ENCODE data around the gene ZNF516.

The ZNF516 gene

DNA sequence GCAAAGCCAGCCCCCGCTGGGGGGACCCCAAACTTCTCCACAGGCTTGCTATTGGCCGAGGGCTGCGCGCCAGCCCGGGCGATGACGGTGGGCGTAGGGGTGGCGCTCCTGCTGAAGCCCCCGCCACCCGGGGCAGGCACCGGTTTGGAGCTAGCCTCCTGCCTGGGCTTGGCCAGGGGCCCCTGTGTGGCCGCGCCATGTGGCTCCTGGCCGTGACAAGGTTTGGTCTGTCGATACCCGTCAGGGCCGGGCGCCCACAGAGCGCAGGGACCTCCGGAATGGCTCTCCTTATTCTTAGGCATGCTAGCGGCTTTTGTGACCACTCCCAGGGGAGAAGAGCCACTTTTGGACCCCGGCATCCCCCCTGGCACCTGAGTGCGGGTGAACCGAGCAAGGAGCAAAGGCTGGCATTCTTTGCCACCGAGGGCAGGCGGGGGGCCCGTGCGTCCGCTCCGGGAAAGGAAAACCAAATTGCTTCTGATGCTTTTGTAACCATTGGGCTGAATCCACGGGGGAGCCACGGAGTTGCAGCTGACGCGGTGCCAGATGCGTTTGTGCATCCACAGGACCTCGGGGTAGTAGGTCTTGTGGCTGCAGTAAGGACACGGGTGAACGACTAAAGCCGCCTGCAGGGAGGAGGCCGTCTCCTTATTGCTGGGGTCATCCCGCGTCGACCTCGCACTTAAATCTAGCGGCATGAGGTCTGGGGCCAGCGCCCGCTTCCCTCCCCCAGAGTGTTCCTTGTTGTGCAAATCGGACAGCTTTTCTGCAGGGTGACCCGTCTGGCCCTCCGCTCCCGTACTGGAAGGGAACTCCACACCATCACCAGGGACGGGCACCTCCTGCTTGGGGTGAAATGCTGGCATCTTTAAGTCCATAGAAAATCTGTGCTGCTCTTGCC, 115.6 kb downstream of the ZNF516 start:
- no peak for DNase-seq (ENCODE audit: low spot score)

DNA sequence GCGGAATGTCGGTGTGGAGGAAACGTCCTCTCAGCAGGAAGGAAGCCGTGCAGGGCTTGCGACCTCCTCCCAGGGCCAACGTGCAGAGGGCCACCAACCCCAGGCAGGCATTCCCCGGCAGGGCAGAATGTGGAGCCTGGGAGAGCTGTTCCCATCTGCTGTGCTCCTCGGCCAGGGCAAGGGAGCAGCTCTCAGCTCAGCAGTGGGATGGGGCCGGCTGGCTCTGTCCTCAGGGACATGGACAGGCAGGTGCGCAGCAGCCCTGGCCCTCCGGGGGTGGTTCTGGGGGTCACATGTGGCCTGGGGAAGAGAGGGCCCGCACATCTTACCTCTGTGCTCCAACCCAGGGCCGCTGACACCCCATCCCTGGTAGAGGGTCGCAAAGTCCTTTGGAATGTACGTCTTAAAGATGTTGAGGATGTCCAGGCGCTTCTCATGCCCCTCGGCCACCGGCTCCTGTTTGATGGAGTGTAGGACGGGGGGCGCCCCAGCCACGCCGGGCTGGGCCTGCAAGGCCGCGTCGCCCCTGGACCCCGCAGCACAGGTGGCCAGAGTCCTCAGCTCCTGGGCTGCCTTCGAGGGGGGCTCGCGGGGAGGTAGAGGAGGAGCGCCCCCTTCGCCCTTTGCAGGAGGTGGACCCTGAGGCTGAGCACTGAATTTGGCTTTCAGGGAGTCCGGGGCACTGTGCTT, 116.4 kb downstream of the ZNF516 start:
- no peak for DNase-seq (ENCODE audit: low spot score)

DNA sequence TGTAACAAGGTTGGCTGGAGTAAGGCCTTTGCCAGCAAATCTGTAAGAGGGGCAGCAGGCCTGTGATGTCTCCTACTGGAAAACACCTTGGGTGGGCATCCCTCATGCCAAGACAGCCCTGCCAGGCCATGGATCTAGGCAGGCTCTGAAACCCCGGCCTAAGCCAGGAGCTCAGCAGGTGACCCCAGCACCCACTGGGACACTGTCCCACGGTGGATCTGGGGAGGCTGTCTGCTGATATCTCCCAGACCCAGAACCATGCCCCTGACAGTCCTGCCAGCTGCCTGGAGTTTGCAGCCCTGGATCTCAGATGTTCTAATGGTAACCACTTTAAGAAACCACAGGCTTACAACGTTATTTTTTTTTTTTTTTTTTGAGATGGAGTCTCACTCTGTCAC, 117.7 kb downstream of the ZNF516 start:
- DNase-seq (ENCODE audit: low spot score): no peak

DNA sequence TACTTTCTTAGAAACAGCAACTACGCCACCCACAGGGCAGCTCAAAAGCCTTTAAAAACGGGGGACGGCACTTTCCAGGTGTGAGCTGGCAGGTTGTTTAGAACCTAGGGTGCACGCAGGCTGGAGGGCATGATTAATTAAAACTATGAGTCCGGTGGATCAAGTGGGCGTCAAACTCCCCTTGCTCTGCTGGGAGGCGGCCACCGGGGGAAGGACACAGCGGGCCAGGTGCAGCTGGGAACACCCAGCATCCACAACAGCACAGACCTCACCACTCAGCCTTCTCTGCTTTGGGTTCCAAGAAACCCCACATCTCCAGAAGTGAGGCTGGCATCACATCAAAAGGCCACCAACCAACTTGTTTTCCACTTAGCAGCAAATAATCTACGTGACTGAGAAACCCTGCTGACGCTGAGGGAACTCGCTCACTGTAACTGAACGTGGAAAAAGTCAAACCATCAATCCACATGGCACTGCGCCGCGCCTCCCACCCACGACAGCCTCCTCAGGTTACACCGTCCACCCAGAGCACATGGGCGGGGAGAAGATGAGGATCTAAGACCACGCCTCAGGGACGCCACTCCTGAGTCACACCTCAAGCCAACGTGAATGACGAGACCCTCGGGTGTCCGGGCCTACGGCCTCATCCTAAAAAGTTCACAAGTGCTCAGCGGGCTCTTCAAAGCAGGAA, 118.2 kb downstream of the ZNF516 start:
- DNase-seq (ENCODE audit: low spot score): no peak

DNA sequence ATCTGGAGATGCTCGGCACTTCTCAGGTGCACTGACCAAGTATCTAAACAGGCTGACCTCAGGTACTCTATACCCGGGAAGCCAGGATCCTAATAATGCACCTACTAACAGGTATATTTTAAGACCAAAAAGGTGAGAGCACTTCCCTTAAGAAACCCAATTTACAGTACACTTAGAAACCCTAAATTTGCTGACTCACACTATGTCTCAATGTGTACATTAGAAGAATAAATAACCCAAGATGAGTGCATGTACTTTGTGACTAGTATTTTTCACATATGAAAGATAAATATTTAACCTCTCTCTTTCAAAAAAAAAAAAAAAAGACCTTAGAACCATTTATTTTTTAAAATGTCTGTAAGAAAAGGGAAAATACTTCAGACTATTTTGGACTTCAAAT, 118.8 kb downstream of the ZNF516 start:
- no peak for DNase-seq (ENCODE audit: low spot score)

DNA sequence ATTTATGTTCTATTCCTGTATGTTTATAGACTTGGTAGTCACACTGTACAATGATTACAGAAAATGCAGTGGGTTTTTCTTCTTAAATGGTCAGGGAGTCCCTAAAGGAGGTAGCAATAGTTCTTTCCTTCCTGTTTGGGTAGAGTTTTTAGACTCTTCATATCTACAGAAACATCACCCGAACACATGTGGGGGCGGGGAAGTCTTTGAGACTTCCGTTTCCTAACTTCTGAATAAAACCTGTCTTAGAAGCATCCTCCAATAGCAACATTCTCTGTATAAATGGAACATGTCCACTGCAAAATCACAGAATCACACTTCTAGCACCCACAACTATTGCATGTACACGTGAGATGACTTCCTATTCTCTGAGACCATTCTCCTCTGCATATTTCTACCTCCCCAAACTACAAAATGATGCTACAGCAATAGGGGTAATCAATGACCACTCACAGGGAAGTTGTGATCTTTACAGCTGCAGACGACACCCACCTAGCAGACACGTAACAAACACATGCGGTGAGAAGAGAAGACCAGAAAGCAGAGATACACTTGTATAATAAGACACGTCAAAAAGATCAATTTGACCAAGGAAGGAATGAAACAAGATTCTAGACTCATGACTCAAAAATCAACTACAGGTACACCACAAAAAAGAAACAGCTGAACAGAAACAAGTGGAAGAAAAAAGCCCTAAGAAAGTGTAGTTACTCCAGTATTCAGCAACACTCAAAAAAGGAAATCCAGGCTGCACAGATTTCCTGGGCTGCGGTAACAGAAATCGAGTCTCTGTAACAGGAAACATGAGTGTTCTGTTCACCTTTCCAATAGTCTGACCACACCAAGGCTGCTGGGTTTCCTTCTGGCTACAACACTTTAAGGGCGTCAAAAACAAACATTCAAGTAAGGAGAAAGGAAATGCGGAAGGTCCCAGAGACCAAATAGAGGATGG, 120.4 kb downstream of the ZNF516 start:
- no peak for DNase-seq (ENCODE audit: low spot score)

DNA sequence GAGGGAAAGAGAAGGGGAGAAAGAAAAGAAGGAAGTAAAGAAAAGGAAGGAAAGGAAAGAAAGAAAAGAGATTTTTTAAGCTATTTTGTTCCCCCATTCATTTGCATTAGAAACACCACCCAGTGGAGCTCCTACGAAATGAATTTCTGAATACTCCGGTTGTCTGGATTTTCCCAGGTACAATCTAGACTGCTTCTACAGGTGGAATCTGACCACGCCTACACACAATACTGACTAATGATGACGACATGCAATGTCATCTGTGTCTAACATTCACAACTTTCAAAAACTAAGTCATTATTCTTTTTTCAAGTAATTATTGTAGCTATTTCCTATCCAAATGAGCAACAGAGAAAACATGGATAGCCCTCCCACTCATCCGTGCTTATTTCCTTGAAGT, 121.7 kb downstream of the ZNF516 start:
- no peak for DNase-seq (ENCODE audit: low spot score)

DNA sequence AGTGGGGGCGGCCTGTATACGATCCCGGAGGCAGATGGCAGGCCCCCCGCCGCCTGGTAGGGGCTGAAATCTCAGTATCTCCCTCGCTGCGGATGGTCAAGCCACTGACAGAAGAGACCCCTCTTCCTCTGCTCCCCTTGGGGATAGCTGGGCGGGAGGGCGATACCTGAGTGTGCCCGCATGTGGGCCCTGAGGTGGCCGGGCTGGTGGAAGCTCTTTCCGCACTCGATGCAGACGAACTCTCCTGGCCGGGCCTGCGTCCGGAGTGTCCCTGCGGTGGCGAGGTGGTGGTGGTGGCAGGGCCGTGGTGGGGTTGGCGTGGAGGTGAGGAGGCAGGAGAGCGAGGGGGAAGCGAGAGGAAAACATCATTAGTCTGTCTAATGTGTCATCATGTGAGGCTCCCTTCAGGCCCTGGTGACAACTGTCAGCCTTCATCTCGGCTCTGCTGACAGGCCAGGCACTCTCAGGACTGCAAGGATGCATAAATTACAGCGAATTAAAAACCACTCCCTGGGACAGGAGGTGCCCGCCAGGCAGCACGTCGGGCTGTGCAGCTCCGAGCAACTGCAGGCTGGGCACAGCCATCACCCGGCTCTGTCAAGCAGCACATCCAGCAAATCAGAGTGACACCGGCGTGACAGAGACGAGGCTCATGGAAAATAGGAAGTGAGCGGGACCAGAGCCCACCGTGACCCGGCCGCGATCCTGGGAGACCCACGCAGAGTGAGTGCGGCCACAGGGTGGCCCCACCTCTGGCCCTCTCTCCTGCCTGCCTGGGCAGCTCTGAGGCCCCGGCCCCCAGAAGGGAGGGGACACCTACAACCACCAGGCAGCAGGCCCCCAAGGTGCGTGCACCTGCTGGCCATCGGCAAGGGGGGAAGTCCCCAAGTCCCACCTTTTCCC, 123.5 kb downstream of the ZNF516 start:
- no peak for DNase-seq (ENCODE audit: low spot score)

DNA sequence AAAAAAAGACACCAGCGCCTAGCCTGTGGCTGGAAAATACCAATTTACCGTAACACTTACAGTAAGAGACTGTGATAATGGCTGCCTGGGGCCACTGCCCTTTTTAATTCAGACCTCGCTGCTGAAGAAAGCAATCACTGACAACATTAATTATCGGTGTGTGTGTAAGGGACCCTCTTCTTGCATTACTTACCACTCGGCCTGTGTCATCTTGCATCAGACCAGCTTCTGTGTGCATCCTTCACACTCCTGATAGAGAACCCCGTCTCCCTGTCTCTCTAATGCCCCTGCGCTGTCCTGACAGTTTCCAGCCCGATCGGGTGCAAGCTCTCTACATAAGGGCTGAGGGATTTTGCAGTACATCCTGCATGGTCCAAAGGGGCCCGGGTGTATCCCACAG, 124.4 kb downstream of the ZNF516 start:
- DNase-seq (ENCODE audit: low spot score): no peak

DNA sequence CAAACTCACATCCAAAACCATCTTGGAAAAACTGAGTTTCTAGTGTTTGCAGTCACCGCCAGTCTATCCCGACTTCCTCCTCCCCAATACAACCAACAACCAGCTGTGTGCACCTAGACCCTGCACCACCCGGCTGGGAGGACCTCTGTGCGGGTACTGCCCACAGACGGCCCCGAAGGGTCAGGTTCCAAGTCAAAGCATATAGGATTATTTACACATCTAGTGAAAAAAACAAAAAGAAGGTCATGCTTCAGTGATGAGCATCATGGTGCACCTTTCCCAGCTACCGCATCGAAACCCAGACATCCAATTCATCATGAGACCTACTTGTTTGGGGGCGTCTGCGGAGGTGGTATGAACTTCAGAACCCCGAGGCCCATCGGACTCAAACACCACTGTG, 124.8 kb downstream of the ZNF516 start:
- no peak for DNase-seq (ENCODE audit: low spot score)

DNA sequence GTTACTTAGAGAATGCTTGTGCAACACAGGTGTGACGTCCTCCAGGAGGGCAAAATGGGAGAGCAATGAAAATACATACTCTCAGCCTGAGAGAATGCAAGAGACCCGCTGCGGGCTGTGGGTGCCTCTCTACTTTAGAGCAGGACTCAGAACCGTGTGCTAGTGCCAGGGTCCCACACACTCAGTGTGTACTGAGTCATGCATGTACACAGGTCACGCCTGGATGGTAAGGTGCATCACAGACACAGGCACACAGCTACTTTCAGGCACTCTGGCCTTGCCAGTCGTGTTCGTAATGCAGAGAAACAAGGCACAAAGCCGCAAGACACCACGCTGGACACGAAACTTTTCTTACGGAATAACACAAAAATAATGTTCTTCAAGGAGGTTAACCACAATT, 125.3 kb downstream of the ZNF516 start:
- no peak for DNase-seq (ENCODE audit: low spot score)

DNA sequence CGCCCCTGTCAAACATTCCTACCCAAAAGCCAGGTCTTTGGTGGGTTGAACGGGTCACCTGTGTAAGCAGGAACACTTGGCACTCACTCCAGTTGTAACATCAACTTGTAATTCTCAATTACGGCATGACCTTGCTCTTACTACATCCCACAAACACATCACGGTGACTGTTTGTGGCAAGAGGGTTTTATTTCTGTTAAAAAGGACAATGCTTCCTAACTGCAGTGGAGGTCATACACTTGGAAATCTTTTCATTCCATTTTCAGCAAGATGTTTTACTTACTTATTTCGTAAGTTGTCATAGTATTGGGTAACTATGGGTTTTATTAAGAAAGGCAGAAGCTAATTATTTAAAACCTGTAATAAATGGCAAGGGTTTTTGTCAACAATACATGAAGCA, 126.1 kb downstream of the ZNF516 start:
- DNase-seq (ENCODE audit: low spot score): no peak

DNA sequence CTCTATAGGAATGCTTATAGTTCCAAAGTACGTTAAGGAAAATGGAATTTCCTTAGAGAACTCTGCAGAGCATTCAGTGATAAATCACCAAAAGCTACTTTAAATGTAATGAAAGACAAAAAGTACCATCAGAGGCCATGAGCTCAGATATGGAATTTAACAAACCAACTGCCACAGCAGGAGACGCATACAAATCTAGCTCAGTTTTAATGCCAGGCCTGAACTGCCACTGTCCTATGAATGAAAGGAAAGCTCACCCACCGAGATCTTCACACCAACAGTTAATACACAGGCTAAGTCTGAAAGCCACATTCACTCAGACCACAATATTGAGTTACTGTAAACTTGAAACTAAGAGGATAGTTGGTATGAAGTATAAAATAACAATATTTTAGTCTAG, 126.8 kb downstream of the ZNF516 start:
- DNase-seq (ENCODE audit: low spot score): no peak

DNA sequence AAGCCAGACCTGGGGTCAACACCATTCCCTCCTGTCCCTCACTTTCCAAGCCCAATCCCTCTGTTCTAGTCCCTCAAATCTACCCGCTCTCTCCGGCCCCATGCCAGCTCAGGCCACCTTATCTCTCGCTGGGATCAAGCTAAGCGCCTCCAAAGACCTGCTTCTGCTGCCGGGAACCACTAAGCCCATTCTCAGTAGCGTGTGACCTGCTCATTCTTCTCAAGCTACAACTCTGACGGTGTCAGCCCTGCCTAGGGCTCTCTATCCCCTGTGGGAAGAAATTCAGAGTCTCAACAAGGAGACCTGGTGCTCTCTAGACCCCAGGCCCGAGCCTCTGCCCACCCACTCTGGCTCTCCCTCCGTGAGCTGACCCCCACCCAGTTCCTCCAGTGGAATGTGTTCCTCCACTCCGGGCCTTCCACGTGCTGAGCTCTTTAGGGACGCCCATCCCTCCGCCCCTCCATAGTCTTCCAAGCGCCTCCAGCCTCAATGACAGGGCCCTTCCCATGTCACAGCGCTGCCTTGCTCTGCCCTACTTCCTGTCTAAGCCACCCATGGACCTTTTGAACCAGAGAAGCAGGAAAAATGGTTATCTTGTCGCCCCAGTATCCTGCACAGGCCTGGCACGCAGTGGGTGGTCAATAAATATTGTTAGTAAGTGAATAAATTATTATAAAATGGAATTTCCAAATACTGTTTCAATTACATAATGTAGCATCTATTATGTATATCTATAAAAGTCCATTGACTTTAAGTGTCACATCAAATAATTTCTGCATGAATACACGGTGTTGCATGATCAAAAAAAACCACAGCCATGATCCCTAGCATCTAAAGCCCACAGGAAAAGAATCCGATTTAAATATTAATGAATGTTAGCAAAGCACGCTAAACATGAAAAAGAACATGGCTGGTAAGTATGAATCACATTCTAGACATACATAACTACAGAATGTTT, 127.6 kb downstream of the ZNF516 start:
- DNase-seq (ENCODE audit: low spot score): no peak

DNA sequence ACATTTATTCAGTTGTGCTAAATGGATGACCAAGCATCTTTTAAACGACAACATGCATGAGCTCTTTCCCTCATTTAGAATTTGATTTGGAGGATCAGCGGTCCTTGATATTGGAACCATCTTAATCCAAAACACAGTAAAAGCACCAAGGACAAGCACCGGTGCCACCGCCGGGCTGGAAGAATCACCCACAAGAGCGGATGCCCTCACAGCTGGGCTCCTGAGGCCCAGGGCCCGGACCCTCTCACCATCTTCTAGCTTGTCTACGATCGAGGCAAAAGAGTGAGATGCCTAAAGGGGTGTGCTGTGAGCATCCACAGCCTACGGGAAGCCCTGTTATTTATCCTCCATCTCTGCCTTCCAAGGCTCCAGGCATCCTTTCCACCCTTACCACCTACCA, 129.5 kb downstream of the ZNF516 start:
- no peak for DNase-seq (ENCODE audit: low spot score)

DNA sequence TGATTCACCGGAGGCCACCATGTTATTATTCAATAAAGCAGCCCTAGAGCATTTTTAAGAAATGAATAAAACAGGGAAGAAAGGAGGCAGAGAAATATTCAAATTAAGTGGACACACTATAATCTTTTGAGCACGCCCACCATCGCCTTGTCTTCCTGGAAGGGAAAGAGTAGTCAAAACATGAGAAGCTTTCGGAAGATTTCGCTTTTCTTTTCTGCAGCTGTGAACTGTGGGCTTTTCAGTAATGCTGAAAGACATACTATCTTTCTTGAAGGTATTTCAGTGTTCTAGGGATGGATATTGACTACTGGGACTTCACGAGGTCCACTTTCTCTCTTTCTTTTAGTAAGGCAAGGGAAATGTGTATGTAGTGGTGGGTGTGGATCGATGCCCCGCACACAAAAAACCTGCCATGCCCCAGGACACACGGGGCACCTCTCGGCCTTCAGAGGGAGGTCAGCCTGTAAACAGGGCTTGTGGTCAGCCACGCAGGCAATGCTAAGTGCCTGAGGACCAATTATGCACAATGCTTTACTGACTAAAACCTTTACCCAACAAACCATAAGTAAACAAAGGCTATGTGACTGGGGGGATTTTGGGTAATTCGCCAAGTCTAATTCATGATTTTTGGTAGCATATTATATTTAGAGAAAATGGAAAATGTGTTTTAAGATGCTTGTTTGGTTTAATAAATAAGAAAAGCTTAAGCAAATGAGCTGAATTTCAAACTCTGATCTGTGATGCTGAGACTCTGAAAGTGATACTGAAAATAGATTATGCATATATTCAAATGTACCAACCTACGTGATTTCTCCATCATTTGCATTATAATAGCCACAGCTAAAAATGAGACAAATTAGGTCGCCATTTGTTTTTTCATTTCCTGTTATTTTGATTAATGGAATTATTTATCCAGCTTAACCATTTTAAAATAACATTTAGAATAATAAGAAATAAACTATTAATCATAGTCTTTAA, 130.5 kb downstream of the ZNF516 start:
- no peak for DNase-seq (ENCODE audit: low spot score)

DNA sequence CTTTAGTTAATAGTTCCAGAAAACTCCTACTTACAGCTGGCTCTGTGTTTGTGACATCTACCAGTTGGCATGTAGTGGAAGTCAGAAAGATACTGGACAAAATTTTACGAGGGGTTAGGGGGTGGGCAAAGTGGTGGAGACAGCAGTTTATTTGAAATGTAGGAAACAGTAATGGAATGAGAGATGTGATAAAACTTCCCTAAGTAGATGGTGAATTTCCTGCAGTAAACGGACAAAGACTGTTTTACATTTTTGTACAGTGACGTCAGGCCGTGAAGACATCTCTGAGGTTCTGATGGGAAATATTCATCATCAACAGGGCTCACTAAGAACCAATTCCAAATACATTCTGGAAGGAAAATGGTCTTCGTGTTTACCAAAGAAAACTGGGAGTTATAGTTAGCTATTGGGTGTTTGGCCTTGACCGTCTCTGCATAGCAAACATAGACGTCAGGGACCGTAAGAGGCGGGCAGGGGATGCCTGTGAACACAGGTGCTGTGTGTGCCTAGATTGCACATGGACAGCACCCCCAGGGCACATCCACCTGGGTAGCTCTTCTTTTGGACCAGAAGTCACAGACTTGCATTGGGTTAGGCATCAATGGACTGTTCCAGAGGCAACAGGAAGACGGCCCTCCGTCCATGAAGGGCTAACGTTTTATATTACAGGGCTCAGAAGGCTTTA, 131.5 kb downstream of the ZNF516 start:
- no peak for DNase-seq (ENCODE audit: low spot score)

DNA sequence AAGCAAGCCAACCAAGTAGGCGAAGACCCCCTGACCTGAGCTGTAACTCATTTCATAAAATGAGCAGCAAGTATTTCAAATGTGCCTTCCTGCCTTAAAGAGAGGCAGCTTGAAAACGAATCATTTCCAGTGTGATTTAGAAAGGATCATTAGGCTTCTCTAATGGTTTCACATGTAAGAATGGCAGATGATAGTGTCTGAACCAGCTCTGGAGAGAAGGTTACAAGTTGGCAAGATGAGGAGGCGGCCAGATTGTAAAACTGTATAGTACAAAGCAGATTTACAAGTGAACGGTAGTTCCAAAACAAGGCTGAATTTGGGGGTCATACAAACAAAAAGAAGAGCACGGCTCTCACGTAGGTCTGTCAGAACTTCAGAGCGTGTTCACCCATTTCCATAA, 132.4 kb downstream of the ZNF516 start:
- DNase-seq (ENCODE audit: low spot score): no peak
